T-helper 2 cell treated with Interferon-gamma antibody and Interleukin-4, amounts not matched to agents 5 μg/mL and 100 μg/mL, for 36 hours (primary cell): ENCODE results near the gene MYO3B.

Source experiments
- DNase-seq: peaks from one replicate; pipeline ENCODE4 v3.0.0; 2021; ENCODE audit warnings: low spot score
- H3K27ac Mint-ChIP-seq: one replicate; pipeline ENCODE4 v1.8.0; 2021; ENCODE audit warnings: mild to moderate bottlenecking, mixed read lengths
- H3K27me3 Mint-ChIP-seq: one replicate; pipeline ENCODE4 v1.8.0; 2021; ENCODE audit warnings: low read depth, mixed read lengths
- H3K36me3 Mint-ChIP-seq: one replicate; pipeline ENCODE4 v1.8.0; 2021; ENCODE audit warnings: low read depth, mixed read lengths
- H3K4me1 Mint-ChIP-seq: one replicate; pipeline ENCODE4 v1.8.0; 2021; ENCODE audit warnings: low read depth, mixed read lengths
- H3K4me3 Mint-ChIP-seq: one replicate; pipeline ENCODE4 v1.8.0; 2022; ENCODE audit warnings: mild to moderate bottlenecking, moderate library complexity, mixed read lengths
- H3K9me3 Mint-ChIP-seq: one replicate; pipeline ENCODE4 v1.8.0; 2021; ENCODE audit warnings: mixed read lengths

MYO3B gene

GRCh38 chr2:170307555-170308351 is 129.8 kb downstream of the MYO3B start:
- H3K36me3 Mint-ChIP-seq: no peaks in the 10 kb centered on the region
- H3K27ac Mint-ChIP-seq: no peak overlapping the region
- peaks cover 24% of the 10 kb centered on the region for H3K27me3 Mint-ChIP-seq
- H3K9me3 Mint-ChIP-seq: no peaks in the 10 kb centered on the region
- no peak for DNase-seq
- no peak overlapping the region for H3K4me3 Mint-ChIP-seq
- H3K4me1 Mint-ChIP-seq: peaks cover 3% of the 10 kb centered on the region

GRCh38 chr2:170310876-170311502 is 133.0 kb downstream of the MYO3B start:
- H3K27ac Mint-ChIP-seq: no peak overlapping the region
- H3K27me3 Mint-ChIP-seq: peaks cover 21% of the 10 kb centered on the region
- H3K36me3 Mint-ChIP-seq: no peaks in the 10 kb centered on the region
- H3K9me3 Mint-ChIP-seq: no peaks in the 10 kb centered on the region
- H3K4me1 Mint-ChIP-seq: peaks cover 5% of the 10 kb centered on the region
- DNase-seq: no peak
- no peak overlapping the region for H3K4me3 Mint-ChIP-seq

DNA sequence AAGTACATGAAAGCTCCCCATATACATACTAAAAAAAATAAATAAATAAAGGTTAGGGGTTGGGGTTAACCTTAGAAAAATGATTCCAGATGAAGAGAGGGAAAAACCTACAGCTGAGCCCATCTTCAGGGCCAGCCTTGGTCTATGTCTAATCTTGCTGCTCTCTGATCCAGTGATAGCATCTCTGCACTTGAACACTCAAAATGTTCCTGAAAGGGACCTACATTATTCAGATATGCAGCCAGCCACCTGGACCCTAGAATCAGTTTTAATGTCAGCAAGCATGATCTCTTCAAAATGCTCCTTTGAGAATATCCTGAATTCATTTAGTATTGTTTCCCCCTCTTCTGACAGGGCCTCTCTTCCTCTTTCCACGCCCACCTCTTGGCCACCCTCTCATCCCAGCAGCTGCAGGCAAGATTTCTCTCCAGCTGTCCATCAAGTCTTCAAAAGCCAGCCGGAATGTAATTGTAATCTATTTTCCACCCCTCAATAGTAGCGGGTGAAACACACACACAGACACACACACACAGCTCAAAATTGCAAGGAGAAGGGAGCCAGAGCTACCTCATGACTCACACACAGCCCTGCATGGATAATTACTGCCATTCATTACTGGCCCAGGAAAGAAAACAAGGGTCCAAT is 135.5 kb downstream of the MYO3B start:
- Mint-ChIP-seq H3K36me3 (no peaks in the 10 kb centered on the region), H3K4me1 (peaks cover 9% of the 10 kb centered on the region), H3K4me3 (no peak overlapping the region), H3K27ac (no peak overlapping the region), H3K9me3 (no peaks in the 10 kb centered on the region), H3K27me3 (peaks cover 16% of the 10 kb centered on the region)
- DNase-seq: no peak

- no peak overlapping the region for H3K4me3 Mint-ChIP-seq
- H3K36me3 Mint-ChIP-seq: no peaks in the 10 kb centered on the region
These were observed 136.0 kb downstream of the MYO3B start for GRCh38 chr2:170313992-170314348.

DNA sequence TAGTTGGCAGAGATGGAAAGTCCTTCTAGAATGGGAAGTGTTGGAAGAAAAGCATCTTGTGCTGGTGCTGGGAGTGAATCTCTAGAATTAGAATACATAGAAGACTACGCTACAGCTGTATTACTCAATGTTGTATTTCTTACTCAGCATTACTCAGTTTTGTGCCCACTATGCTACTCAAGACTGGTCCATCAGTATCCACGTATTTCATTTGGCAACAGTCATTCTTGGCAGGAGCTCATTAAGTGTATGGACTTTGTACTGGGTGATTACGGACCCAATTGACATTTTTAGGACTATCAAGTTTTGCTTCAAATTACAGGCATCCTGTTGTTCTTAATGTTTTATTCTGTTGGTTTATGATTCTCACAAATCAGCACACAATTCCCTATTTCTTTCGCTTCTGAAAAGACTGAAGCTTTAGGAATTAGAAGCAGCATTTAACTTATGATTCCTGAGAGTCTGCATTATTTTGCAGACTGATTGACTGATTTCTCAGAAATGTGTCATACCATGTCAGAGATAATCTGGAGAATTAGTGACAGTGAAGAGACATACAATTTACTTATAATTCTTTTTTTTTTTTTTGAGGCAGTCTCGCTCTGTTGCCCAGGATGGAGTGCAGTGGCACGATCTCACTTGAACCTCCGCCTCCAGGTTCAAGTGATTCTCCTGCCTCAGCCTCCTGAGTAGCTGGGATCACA is 136.9 kb downstream of the MYO3B start:
- DNase-seq: no peak
- peaks cover 8% of the 10 kb centered on the region for H3K9me3 Mint-ChIP-seq
- peaks cover 9% of the 10 kb centered on the region for H3K4me1 Mint-ChIP-seq
- H3K4me3 Mint-ChIP-seq: no peak overlapping the region
- peaks cover 17% of the 10 kb centered on the region for H3K27me3 Mint-ChIP-seq
- H3K36me3 Mint-ChIP-seq: no peaks in the 10 kb centered on the region
- no peak overlapping the region for H3K27ac Mint-ChIP-seq

More at GRCh38 chr2:170313992-170314348, 136.0 kb downstream of the MYO3B start:
- H3K27me3 Mint-ChIP-seq: peaks cover 17% of the 10 kb centered on the region
- no peak for DNase-seq
- H3K9me3 Mint-ChIP-seq: no peaks in the 10 kb centered on the region
- peaks cover 9% of the 10 kb centered on the region for H3K4me1 Mint-ChIP-seq
- H3K27ac Mint-ChIP-seq: no peak overlapping the region

- DNase-seq: no peak
- H3K4me3 Mint-ChIP-seq: no peak overlapping the region
These were observed 143.0 kb downstream of the MYO3B start for GRCh38 chr2:170320948-170321347.

GRCh38 chr2:170321526-170321925 is 143.6 kb downstream of the MYO3B start:
- no peaks in the 10 kb centered on the region for H3K36me3 Mint-ChIP-seq

More at GRCh38 chr2:170320948-170321347, 143.0 kb downstream of the MYO3B start:
- no peaks in the 10 kb centered on the region for H3K36me3 Mint-ChIP-seq
- H3K4me1 Mint-ChIP-seq: peaks cover 4% of the 10 kb centered on the region
- H3K27ac Mint-ChIP-seq: no peak overlapping the region
- H3K27me3 Mint-ChIP-seq: peaks cover 9% of the 10 kb centered on the region
- peaks cover 14% of the 10 kb centered on the region for H3K9me3 Mint-ChIP-seq

DNA sequence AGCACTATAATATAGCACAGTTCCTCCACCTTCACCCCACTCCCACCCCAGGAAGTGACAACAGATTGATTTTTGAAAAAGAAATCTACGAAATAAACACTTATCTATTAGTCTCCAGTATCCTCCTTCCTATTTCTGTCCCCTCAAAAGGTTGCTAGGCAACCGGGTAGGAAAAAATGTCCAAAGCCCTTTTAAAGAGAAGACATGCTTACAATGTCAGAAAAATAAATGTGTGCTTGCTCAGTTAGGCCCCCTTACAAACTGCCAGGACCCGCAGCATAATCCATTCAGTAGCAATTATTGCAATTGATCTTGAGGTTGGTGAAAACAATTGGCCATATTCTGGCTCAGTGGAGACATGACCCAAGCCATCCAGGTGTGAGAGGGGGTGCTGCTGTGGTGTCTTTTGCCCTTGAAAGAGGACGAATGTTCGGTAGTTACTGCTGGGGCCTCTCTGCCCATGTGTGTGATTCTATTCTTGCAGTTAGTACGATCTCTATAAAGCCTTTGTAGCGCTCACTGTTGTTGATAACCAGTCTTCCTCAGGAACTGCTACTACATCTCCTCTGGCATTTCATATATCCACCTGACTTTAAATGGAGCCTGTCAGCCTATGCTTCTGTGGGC is 144.3 kb downstream of the MYO3B start:
- Mint-ChIP-seq H3K9me3 (peaks cover 14% of the 10 kb centered on the region), H3K27me3 (peaks cover 9% of the 10 kb centered on the region), H3K4me1 (no peaks in the 10 kb centered on the region), H3K36me3 (no peaks in the 10 kb centered on the region), H3K4me3 (no peak overlapping the region), H3K27ac (no peak overlapping the region)
- no peak for DNase-seq

More at GRCh38 chr2:170321526-170321925, 143.6 kb downstream of the MYO3B start:
- peaks cover 14% of the 10 kb centered on the region for H3K9me3 Mint-ChIP-seq
- DNase-seq: no peak
- H3K4me3 Mint-ChIP-seq: no peak overlapping the region
- H3K27ac Mint-ChIP-seq: no peak overlapping the region
- peaks cover 9% of the 10 kb centered on the region for H3K27me3 Mint-ChIP-seq
- H3K4me1 Mint-ChIP-seq: peaks cover 3% of the 10 kb centered on the region

DNA sequence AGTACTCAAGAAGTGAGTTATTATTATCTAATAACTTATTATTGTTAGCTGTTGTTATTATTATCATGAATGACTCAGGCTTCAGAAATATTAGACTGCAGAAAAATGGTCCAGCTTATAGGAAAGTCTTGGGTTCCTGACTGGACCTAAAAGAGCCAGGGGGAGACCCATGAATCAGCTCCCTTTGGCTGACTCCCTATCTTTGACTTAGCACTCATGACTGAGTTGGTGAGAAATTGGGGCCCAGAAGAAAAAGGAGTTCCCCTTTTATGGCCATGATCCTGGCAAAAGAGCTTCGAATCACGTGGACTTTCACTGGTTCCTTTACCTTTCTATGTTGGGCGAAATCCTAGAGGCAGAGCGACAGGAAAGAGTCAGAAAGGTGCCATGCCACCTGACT is 145.8 kb downstream of the MYO3B start:
- peaks cover under 1% of the 10 kb centered on the region for H3K27me3 Mint-ChIP-seq
- H3K4me1 Mint-ChIP-seq: no peaks in the 10 kb centered on the region
- DNase-seq: no peak
- no peak overlapping the region for H3K4me3 Mint-ChIP-seq
- H3K9me3 Mint-ChIP-seq: peaks cover 14% of the 10 kb centered on the region
- H3K27ac Mint-ChIP-seq: no peak overlapping the region
- H3K36me3 Mint-ChIP-seq: no peaks in the 10 kb centered on the region

GRCh38 chr2:170324640-170325046 is 146.7 kb downstream of the MYO3B start:
- no peaks in the 10 kb centered on the region for H3K36me3 Mint-ChIP-seq
- peak; percentile 42 for DNase-seq
- peaks cover 8% of the 10 kb centered on the region for H3K9me3 Mint-ChIP-seq
- no peaks in the 10 kb centered on the region for H3K27me3 Mint-ChIP-seq
- no peak overlapping the region for H3K4me3 Mint-ChIP-seq
- no peak overlapping the region for H3K27ac Mint-ChIP-seq
- H3K4me1 Mint-ChIP-seq: no peaks in the 10 kb centered on the region

- Mint-ChIP-seq H3K9me3 (peaks cover 4% of the 10 kb centered on the region), H3K27ac (no peak overlapping the region), H3K27me3 (peaks cover 4% of the 10 kb centered on the region), H3K36me3 (peaks cover 3% of the 10 kb centered on the region), H3K4me1 (peaks cover 4% of the 10 kb centered on the region), H3K4me3 (no peak overlapping the region)
- DNase-seq: no peak
These were observed 152.9 kb downstream of the MYO3B start for GRCh38 chr2:170330881-170331280.

DNA sequence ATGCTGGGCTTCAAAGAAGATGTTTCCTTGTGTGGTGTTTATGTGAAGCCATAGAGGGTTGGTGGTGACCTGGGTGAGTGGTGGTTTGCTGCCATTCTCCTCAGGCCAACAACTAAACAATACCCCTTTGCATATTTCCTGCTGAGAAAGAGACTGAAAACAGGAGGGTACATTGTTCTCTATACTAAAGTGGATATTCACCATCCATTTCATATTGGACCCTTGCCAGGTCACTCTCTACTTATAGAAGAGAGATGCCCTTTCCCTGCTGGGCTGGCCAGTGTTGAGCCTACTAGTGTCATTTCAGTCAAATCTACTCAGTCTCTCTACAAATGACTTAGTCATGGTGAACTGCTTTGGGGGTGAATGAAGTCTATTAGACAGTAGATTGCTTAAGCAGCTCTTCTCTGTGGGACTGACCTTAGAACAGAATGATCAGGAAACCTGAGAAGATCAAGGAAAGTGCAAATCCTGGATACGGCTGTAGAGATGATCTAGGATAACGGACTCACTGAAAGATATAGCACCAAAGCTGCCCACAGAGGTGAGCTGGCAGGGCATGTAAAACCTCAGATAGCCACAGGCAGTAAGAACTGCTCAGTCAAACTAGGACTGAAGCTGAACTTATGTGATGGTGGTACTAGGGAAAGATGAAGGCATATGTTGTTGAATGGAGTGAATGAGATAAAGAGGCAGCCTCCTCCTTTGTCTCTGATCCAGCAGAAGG is 154.9 kb downstream of the MYO3B start:
- Mint-ChIP-seq H3K4me3 (no peak overlapping the region), H3K4me1 (peaks cover 11% of the 10 kb centered on the region), H3K9me3 (peaks cover 4% of the 10 kb centered on the region), H3K36me3 (peaks cover 3% of the 10 kb centered on the region), H3K27me3 (peaks cover 4% of the 10 kb centered on the region), H3K27ac (no peak overlapping the region)
- DNase-seq: no peak

GRCh38 chr2:170335351-170335750 is 157.4 kb downstream of the MYO3B start:
- H3K9me3 Mint-ChIP-seq: peaks cover 4% of the 10 kb centered on the region
- peaks cover 19% of the 10 kb centered on the region for H3K4me1 Mint-ChIP-seq
- peaks cover 3% of the 10 kb centered on the region for H3K36me3 Mint-ChIP-seq
- no peak for DNase-seq
- H3K27me3 Mint-ChIP-seq: peaks cover 4% of the 10 kb centered on the region
- H3K4me3 Mint-ChIP-seq: no peak overlapping the region
- no peak overlapping the region for H3K27ac Mint-ChIP-seq
